Neural progenitor cell (in vitro differentiated cells): ENCODE data around the gene CISD3. TPM values are rescaled to one million over a fixed set of nuclear protein-coding genes. Genes with fewer than 3 reads are reported as not detected.

Experiments used
- DNase-seq: peaks from one replicate; pipeline ENCODE4 v3.0.0-alpha.2; 2016; ENCODE audit warnings: low spot score
- H2AFZ ChIP-seq: fragments of 200-600 bp; sonication (generic); replicated peaks from 2 replicates; pipeline ENCODE4 v1.6.1; 2016; ENCODE audit warnings: antibody characterized with exemption
- H3F3A ChIP-seq: fragments of 200-600 bp; sonication (generic); 2 replicates; pipeline ENCODE4 v1.6.1; 2016; ENCODE audit warnings: antibody characterized with exemption, low read depth
- H3K27ac ChIP-seq: fragments of 200-600 bp; sonication (generic); 2 replicates; pipeline ENCODE4 v1.5.1; 2016; ENCODE audit warnings: mild to moderate bottlenecking
- H3K27me3 ChIP-seq: fragments of 200-600 bp; sonication (generic); 2 replicates; pipeline ENCODE4 v1.6.1; 2016; ENCODE audit warnings: mild to moderate bottlenecking, moderate library complexity
- H3K36me3 ChIP-seq: fragments of 200-600 bp; sonication (generic); 2 replicates; pipeline ENCODE4 v1.5.1; 2016
- H3K4me1 ChIP-seq: fragments of 200-600 bp; sonication (generic); 2 replicates; pipeline ENCODE4 v1.6.1; 2016; ENCODE audit warnings: mixed run types
- H3K4me2 ChIP-seq: fragments of 200-600 bp; sonication (generic); 2 replicates; pipeline ENCODE4 v1.6.1; 2016
- H3K4me3 ChIP-seq: fragments of 200-600 bp; sonication (generic); 2 replicates; pipeline ENCODE4 v1.5.1; 2016
- H3K79me2 ChIP-seq: fragments of 200-600 bp; sonication (generic); 2 replicates; pipeline ENCODE4 v1.6.1; 2016; ENCODE audit warnings: low read depth
- H3K9ac ChIP-seq: fragments of 200-600 bp; sonication (generic); 2 replicates; pipeline ENCODE4 v1.6.1; 2016
- H3K9me3 ChIP-seq: fragments of 200-600 bp; sonication (generic); 2 replicates; pipeline ENCODE4 v1.5.1; 2016; ENCODE audit warnings: low read depth
- H4K20me1 ChIP-seq: fragments of 200-600 bp; sonication (generic); 2 replicates; pipeline ENCODE4 v1.6.1; 2016; ENCODE audit warnings: low read depth
- H3K27ac Mint-ChIP-seq: 3 replicates; pipeline ENCODE4 v1.8.0; 2021; ENCODE audit warnings: mixed read lengths
- H3K27me3 Mint-ChIP-seq: 2 replicates; pipeline ENCODE4 v1.8.0; 2022; ENCODE audit warnings: low read depth, mild to moderate bottlenecking, inconsistent platforms, moderate library complexity, mixed read lengths; ENCODE audit not compliant: insufficient read depth
- H3K36me3 Mint-ChIP-seq: 3 replicates; pipeline ENCODE4 v1.8.0; 2021; ENCODE audit warnings: mixed read lengths
- H3K4me1 Mint-ChIP-seq: 3 replicates; pipeline ENCODE4 v1.8.0; 2021; ENCODE audit warnings: mixed read lengths
- H3K4me3 Mint-ChIP-seq: 3 replicates; pipeline ENCODE4 v1.8.0; 2021; ENCODE audit warnings: mild to moderate bottlenecking, moderate library complexity, mixed read lengths
- H3K9me3 Mint-ChIP-seq: 3 replicates; pipeline ENCODE4 v1.8.0; 2020; ENCODE audit warnings: mixed read lengths
- EZH2 ChIP-seq: fragments of 200-600 bp; sonication (generic); IDR thresholded peaks from 2 replicates; pipeline ENCODE4 v1.6.1; 2017; ENCODE audit warnings: antibody characterized with exemption, mild to moderate bottlenecking, moderate library complexity
- EZH2phosphoT487 ChIP-seq: fragments of 200-600 bp; sonication (generic); IDR thresholded peaks from 2 replicates; pipeline ENCODE4 v1.6.1; 2017; ENCODE audit warnings: antibody characterized with exemption
- total RNA-seq: library from RNA; depleted of rRNA; stranded (reverse); fragments of >200 nt; gene quantifications from 2 replicates; pipeline ENCODE4 v1.2.3, GENCODE V29; 2015; ENCODE audit warnings: low replicate concordance
- TF ChIP-seq, protein P1 (sequence below): fragments of 200-600 bp; sonication (generic); IDR thresholded peaks from 2 replicates; pipeline ENCODE4 v1.5.1; 2017; ENCODE audit warnings: antibody characterized with exemption, mild to moderate bottlenecking

The CISD3 gene
- total RNA-seq, 1 donor from 2014 or later = 0.60 TPM

DNA sequence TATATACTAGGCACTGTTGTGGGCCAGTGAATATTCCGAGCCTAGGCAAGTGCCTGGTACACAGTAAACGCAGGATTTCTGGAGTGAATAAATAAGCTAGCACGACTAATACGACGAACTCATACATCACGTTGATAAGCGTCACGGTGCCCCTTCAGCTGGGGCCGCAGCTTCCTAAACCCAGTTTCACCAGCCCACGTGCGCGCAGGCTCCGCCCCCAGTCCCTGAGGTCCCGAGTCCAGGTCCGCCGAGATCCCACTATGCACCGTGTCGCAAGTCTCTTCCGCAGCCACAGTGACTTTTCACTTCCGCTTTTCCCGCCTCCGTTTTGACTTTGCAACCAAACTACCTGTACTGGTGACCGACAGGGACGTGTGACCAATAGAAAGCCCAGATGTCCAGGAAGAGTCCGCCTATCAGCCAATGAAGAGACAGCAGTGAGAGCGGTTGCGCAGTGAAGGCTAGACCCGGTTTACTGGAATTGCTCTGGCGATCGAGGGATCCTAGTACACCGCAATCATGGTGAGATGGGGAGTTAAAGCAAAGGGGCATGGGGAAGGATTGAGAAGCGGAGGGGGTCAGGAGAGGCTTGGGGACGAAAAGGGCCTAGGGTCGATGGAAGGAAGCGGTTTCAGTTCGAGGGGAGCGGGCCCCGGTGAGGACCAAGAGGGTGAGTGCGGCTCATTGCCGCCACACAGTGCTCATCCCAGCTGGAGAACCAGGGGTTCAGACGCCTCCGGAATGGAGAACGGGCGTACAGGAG, 22.3 kb downstream of the CISD3 start, which contains the start of gene PSMB3:
TSS of gene PSMB3 (plus strand) at position 434 of the 763 bp plus-strand sequence. CDS start at position 520, 86 bp downstream.
- no peaks in the 10 kb centered on the region for H3K27me3 ChIP-seq
- no peaks in the 10 kb centered on the region for H3K36me3 ChIP-seq
- H4K20me1 ChIP-seq = peaks cover 4% of the 10 kb centered on the region
- H3K4me1 ChIP-seq = peaks cover 14% of the 10 kb centered on the region
- peaks cover 8% of the 10 kb centered on the region for H3K36me3 Mint-ChIP-seq
- H3K4me3 Mint-ChIP-seq = peak within 1 kb of the TSS; percentile 99
- H3K27ac ChIP-seq = no peak within 1 kb of the TSS
- H3K9me3 ChIP-seq = no peaks in the 10 kb centered on the region
- H3K79me2 ChIP-seq = peaks cover 49% of the 10 kb centered on the region
- peaks cover 28% of the 10 kb centered on the region for H3K4me1 Mint-ChIP-seq
- peaks cover 38% of the 10 kb centered on the region for H3F3A ChIP-seq
- TF ChIP-seq EZH2phosphoT487 = no peak
- no peak for TF ChIP-seq EZH2
- TF ChIP-seq, protein P1, sequence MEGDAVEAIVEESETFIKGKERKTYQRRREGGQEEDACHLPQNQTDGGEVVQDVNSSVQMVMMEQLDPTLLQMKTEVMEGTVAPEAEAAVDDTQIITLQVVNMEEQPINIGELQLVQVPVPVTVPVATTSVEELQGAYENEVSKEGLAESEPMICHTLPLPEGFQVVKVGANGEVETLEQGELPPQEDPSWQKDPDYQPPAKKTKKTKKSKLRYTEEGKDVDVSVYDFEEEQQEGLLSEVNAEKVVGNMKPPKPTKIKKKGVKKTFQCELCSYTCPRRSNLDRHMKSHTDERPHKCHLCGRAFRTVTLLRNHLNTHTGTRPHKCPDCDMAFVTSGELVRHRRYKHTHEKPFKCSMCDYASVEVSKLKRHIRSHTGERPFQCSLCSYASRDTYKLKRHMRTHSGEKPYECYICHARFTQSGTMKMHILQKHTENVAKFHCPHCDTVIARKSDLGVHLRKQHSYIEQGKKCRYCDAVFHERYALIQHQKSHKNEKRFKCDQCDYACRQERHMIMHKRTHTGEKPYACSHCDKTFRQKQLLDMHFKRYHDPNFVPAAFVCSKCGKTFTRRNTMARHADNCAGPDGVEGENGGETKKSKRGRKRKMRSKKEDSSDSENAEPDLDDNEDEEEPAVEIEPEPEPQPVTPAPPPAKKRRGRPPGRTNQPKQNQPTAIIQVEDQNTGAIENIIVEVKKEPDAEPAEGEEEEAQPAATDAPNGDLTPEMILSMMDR = no peak
- H3K4me3 ChIP-seq = peak within 1 kb of the TSS; percentile 92
- peak within 1 kb of the TSS; percentile 98 for H3K27ac Mint-ChIP-seq
- H3K27me3 Mint-ChIP-seq = peaks cover 23% of the 10 kb centered on the region
- peaks cover 3% of the 10 kb centered on the region for H3K9me3 Mint-ChIP-seq
- peak within 1 kb of the TSS; percentile 45 for H3K9ac ChIP-seq
- peak; percentile 98 for DNase-seq
- H2AFZ ChIP-seq = peak within 1 kb of the TSS; percentile 84
- H3K4me2 ChIP-seq = peak within 1 kb of the TSS; percentile 99

DNA sequence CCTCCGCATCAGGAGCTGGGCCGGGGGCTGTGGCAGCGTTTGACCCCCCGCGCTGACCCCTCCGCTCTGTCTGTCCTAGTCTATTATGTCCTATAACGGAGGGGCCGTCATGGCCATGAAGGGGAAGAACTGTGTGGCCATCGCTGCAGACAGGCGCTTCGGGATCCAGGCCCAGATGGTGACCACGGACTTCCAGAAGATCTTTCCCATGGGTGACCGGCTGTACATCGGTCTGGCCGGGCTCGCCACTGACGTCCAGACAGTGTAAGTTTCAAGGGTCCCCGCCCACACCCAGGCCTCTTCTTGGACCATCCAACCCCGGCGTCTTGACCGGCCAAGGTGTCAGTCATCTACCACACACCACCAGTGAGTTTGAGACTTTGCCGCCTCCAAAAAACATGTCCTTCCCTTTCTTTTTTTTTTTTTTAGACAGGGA, 22.9 kb downstream of the CISD3 start:
- Histone ChIP-seq H3K4me3 (peak overlapping the region; percentile 92), H2AFZ (peak overlapping the region; percentile 44), H3K36me3 (no peaks in the 10 kb centered on the region), H3K9ac (peak overlapping the region; percentile 45), H3K27ac (no peak overlapping the region), H3K4me1 (peaks cover 14% of the 10 kb centered on the region), H3K79me2 (peaks cover 43% of the 10 kb centered on the region), H3F3A (peaks cover 38% of the 10 kb centered on the region), H4K20me1 (peaks cover 4% of the 10 kb centered on the region), H3K27me3 (no peaks in the 10 kb centered on the region), H3K4me2 (peak overlapping the region; percentile 84), H3K9me3 (no peaks in the 10 kb centered on the region)
- TF ChIP-seq EZH2 (no peak), EZH2phosphoT487 (no peak)
- TF ChIP-seq, protein P1 = no peak
- Mint-ChIP-seq H3K4me3 (peak overlapping the region; percentile 99), H3K9me3 (peaks cover 3% of the 10 kb centered on the region), H3K4me1 (peaks cover 28% of the 10 kb centered on the region), H3K27ac (no peak overlapping the region), H3K36me3 (peaks cover 8% of the 10 kb centered on the region), H3K27me3 (peaks cover 23% of the 10 kb centered on the region)
- DNase-seq = no peak

DNA sequence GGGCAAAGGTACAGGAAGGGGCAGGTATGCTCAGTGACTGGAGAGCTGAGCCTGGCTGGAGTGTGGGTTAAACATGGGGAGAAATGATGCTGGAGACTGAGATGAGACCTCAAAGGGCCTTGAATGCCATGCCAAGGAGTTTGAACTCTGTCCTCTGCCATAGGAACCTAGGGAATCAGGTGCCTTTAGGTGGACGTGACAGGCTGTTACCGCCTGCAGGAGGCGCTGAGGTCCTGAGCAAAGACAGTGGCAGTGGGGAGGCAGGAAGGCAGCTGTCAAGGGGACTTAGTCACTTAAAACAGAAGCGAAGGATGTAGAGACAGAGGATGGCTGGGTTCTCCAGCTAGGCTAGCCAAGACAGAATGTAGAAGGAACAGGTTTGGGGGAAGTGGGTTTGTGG, 31.5 kb downstream of the CISD3 start:
- Mint-ChIP-seq H3K9me3 (no peaks in the 10 kb centered on the region), H3K4me1 (no peaks in the 10 kb centered on the region), H3K36me3 (peaks cover 18% of the 10 kb centered on the region), H3K27me3 (no peaks in the 10 kb centered on the region), H3K27ac (no peak overlapping the region), H3K4me3 (no peak overlapping the region)
- TF ChIP-seq, protein P1 = peak; percentile 67
- TF ChIP-seq EZH2 = no peak
- no peak overlapping the region for H3K4me3 ChIP-seq
- DNase-seq = peak; percentile 71
- H3K79me2 ChIP-seq = no peaks in the 10 kb centered on the region
- H3K9ac ChIP-seq = no peak overlapping the region
- no peak overlapping the region for H2AFZ ChIP-seq
- no peak overlapping the region for H3K27ac ChIP-seq
- peaks cover 22% of the 10 kb centered on the region for H4K20me1 ChIP-seq
- no peak overlapping the region for H3K4me2 ChIP-seq
- H3K27me3 ChIP-seq = no peaks in the 10 kb centered on the region
- no peaks in the 10 kb centered on the region for H3K9me3 ChIP-seq
- no peaks in the 10 kb centered on the region for H3K36me3 ChIP-seq
- H3F3A ChIP-seq = peaks cover 25% of the 10 kb centered on the region
- H3K4me1 ChIP-seq = no peaks in the 10 kb centered on the region
